Measurements from ENCODE around the gene AJM1.

AJM1 gene

DNA sequence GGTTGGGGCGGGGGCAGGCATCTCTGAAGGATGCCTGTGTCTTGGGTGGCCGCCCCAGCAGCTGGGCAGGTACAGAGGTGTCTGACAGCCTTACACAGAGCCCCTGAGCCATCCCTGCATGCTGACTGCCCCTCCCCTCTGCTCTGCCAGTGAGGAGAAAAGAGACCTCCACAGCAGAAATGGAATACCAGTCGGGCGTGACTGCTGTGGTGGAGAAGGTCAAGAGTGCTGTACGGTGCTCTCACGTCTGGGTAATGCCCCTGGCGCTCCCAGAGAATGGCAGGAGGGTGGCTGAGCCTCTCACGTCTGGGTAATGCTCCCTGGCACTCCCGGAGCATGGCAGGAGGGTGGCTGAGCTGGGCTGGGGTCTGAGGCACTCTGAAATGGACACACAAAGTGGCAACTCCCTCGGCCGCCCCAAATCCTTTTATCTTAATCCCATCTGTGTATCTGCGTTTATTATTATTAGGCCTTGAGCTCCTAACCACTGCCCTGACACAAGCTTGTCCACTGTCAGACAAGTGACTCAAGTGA is 37.0 kb upstream of the AJM1 start:
- H3K27ac ChIP-seq, result peak overlapping the region; percentile 81
- TF ChIP-seq, protein P1, sequence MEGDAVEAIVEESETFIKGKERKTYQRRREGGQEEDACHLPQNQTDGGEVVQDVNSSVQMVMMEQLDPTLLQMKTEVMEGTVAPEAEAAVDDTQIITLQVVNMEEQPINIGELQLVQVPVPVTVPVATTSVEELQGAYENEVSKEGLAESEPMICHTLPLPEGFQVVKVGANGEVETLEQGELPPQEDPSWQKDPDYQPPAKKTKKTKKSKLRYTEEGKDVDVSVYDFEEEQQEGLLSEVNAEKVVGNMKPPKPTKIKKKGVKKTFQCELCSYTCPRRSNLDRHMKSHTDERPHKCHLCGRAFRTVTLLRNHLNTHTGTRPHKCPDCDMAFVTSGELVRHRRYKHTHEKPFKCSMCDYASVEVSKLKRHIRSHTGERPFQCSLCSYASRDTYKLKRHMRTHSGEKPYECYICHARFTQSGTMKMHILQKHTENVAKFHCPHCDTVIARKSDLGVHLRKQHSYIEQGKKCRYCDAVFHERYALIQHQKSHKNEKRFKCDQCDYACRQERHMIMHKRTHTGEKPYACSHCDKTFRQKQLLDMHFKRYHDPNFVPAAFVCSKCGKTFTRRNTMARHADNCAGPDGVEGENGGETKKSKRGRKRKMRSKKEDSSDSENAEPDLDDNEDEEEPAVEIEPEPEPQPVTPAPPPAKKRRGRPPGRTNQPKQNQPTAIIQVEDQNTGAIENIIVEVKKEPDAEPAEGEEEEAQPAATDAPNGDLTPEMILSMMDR (conservative IDR thresholded peaks at IDR 0.05), result no peak
- TF ChIP-seq ZFX (IDR thresholded peaks at IDR 0.05), result no peak

DNA sequence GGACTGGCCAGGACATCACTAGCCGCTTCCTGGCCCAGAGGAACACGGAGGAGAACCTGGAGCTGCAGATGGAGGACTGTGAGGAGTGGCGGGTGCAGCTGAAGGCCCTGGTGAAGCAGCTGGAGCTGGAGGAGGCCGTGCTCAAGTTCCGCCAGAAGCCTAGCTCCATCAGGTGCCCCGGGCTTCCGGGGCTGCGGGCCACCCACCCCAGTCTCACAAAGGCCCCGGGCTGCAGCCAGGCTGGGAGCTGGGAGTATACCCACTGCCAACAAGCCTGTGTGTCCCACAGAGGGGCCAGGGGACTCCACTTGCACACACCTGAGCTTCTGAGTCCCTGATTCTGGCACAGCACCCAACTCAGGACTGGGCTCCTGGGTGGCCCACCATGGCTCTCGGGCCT is 36.2 kb upstream of the AJM1 start:
- TF ChIP-seq ZFX (IDR thresholded peaks at IDR 0.05), result no peak
- TF ChIP-seq, protein P1 (conservative IDR thresholded peaks at IDR 0.05), result no peak
- peak overlapping the region; percentile 97; the same call in 1 of the 2 replicates for H3K27ac ChIP-seq

DNA sequence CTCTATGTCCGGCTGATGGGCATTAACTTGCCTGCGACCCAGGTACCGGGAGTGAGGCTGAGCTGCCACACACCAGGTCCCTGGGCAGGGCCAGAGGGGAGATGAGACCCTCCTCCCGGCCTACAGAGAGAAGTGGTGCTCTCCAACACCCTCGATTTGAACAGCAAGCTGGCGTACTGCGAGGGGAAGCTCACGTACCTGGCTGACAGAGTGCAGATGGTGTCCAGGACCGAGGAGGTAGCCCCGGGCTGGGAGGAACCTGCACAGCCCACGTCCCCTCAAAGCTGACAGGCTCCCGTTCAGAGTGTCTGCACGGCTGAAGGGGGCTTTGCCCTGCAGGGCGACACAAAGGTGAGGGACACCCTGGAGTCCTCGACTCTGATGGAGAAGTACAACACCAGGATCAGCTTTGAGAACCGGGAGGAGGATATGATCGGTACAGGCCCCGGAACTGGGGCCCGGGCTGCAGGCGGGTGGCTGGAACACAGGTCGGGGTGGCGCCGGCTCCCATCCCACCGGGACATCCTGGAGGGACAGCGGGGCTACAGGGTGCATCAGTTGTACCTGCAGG is 35.6 kb upstream of the AJM1 start:
- peak overlapping the region; percentile 97 for H3K27ac ChIP-seq
- TF ChIP-seq, protein P1 (conservative IDR thresholded peaks at IDR 0.05), result no peak

DNA sequence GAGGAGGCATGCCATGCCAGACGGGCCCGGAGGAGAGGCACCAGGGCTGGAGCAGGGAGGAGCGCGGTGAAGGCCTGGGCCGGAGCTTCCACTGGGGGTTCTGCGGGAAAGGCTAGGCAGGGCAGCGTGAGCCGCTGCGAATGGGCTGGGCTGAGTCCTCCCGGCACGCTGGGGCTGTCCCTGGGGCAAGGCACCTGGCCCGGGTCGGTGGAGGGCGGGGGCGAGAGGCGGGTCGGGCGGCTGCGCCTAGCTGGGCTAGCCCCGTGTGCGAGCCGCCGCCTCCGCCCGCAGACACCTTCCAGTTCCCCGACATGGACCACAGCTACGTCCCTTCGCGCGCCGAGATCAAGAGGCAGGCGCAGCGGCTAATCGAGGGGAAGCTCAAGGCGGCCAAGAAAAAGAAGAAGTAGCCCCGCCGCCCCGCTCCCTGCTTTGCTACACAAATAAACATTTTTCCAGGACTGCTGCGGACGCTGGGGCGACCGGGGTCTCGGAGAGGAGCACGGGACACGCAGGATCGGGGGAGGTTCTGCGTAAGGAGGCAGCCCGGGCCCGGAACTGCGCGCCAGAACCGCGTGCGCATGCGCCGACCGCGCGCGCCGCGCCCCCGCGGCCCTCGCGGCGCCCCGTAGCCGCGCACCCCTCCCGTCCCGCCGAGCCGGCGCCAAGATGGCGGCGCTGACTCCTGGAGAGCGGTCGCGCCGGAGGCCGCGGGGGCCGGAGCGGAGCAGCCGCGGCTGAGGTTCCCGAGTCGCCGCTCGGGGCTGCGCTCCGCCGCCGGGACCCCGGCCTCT is 34.8 kb upstream of the AJM1 start, which contains the start of gene RABL6:
Gene RABL6 (plus strand): TSS at position 668 of the 794 bp plus-strand sequence. CDS start 249 bp downstream, outside the sequence.
- H3K27ac ChIP-seq, result peak within 1 kb of the TSS; percentile 97
- TF ChIP-seq, protein P1 (conservative IDR thresholded peaks at IDR 0.05), result no peak
- TF ChIP-seq ZFX (IDR thresholded peaks at IDR 0.05), result no peak

DNA sequence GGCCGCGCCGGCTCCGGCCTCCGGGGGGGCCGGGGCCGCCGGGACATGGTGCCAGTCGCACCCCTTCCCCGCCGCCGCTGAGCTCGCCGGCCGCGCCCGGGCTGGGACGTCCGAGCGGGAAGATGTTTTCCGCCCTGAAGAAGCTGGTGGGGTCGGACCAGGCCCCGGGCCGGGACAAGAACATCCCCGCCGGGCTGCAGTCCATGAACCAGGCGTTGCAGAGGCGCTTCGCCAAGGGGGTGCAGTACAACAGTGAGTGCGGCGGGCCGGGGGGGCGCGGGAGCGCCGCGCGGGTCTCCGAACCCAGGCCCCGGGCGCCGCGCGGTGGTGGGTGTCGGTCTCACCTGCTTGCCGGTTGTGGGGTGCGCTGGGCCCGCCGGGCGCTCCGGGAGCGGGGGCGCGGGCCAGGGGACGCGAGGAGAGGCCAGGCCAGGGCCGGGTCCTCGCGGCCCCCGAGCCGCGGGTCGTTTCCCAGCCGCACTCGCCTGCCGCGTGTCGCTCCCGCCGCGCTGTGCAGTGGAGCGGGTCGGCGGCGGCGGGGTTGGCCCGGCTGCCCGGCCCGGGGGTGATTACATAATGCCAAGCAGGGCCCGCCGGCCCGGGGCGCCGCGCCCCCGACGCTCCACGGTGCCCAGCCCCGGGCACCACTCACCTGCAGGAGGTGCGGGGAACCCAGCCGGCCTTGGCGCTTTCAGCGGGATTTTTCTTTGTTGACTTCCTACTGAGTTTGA is 34.0 kb upstream of the AJM1 start:
- H3K27ac ChIP-seq, result peak overlapping the region; percentile 97
- TF ChIP-seq, protein P1 (conservative IDR thresholded peaks at IDR 0.05), result no peak
- peak; percentile 82 for TF ChIP-seq ZFX (IDR thresholded peaks at IDR 0.05)

DNA sequence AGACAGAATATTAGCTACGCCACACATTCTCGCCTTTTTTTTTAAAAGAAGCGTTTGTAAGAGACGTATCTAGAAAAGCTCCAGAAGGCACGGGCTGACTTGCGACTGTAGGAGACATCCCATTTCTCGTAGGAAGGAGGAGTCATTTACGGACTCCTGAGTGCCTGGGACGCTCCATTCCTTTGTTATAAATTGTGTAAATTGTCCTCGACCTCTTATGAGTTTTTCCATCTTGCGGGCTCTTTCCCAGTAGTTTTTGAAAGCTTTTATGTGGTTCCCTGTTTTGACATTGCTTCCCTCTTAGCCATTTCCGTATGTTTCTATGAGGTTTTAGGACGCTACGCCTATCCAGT is 33.5 kb upstream of the AJM1 start:
- no peak for TF ChIP-seq ZFX (IDR thresholded peaks at IDR 0.05)
- TF ChIP-seq, protein P1 (conservative IDR thresholded peaks at IDR 0.05), result no peak
- peak overlapping the region; percentile 97 for H3K27ac ChIP-seq
